Stimulated activated CD8-positive, alpha-beta memory T cell treated with anti-CD3 and anti-CD28 coated beads, Interleukin-12 subunit alpha, Interleukin-12 subunit beta, amount 100 ng/mL, for 24 hours (primary cell): ENCODE measurements around the gene CTXN1.
"Not testable (repeated sequence)": the region's sequence is repeated elsewhere in the genome, so short reads cannot be mapped to it uniquely, and the experiment has no call there.

Experiments
- DNase-seq: peaks from one replicate; pipeline ENCODE4 v3.0.0-alpha.2; 2020; ENCODE audit errors: extremely low read depth

Gene CTXN1

DNA sequence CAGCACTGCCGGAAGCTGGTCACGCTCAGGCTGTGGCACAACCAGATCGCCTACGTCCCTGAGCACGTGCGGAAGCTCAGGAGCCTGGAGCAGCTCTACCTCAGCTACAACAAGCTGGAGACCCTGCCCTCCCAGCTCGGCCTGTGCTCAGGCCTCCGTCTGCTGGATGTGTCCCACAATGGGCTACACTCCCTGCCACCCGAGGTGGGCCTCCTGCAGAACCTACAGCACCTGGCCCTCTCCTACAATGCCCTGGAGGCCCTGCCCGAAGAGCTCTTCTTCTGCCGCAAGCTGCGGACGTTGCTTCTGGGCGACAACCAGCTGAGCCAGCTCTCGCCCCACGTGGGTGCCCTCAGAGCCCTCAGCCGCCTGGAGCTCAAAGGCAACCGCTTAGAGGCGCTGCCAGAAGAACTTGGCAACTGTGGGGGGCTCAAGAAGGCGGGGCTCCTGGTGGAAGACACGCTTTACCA is 25.5 kb downstream of the CTXN1 start:
- no peak for DNase-seq

DNA sequence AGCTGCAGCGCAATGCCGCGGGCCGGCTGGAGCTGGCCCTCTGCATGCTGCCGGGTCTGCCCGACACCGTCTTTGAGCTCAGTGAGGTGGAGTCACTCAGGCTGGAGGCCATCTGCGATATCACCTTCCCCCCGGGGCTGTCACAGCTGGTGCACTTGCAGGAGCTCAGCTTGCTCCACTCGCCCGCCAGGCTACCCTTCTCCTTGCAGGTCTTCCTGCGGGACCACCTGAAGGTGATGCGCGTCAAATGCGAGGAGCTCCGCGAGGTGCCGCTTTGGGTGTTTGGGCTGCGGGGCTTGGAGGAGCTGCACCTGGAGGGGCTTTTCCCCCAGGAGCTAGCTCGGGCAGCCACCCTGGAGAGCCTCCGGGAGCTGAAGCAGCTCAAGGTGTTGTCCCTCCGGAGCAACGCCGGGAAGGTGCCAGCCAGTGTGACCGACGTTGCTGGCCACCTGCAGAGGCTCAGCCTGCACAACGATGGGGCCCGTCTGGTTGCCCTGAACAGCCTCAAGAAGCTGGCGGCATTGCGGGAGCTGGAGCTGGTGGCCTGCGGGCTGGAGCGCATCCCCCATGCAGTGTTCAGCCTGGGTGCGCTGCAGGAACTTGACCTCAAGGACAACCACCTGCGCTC is 26.1 kb downstream of the CTXN1 start:
- no peak for DNase-seq

DNA sequence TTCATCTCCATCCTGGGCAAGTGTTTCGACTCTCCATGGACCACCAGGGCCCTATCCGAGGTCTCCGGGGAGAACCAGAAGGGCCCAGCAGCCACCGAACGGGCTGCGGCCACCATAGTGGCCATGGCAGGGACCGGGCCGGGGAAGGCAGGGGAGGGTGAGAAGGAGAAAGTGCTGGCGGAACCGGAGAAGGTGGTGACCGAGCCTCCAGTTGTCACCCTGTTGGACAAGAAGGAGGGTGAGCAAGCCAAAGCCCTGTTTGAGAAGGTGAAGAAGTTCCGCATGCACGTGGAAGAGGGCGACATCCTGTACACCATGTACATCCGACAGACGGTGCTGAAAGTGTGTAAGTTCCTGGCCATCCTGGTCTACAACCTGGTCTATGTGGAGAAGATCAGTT is 27.0 kb downstream of the CTXN1 start:
- no peak for DNase-seq

DNA sequence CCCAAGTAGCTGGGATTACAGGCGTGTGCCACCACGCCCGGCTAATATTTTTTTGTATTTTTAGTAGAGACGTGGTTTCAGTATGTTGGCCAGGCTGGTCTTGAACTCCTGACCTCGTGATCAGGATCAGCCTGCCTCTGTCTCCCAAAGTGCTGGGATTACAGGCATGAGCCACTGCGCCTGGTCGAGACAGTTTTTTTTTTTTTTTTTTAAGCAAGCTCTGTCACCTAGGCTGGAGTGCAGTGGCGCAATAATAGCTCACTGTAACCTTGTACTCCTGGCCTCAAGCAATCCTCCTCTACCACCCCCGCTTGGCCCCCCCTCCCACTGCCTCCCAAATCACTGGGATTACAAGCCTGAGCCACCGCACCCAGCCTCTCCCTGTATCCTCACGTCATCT is 28.6 kb downstream of the CTXN1 start:
- no peak for DNase-seq

DNA sequence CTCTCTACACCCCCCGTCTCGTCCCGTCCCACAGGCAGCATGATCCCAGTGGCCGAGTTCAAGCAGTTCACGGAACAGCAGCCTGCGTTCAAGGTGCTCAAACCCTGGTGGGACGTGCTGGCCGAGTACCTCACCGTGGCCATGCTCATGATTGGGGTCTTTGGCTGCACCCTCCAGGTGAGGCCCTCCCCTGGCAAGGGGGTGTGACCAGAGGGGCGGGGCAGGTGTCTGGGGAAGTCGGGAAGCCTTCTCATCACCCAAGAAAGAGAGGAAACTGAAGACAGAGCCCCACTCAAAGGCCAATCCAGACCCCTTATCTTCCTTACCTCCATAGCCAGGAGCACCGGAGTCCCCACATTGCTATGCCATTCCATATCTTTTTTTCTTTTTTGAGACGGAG is 30.4 kb downstream of the CTXN1 start:
- DNase-seq: no peak

DNA sequence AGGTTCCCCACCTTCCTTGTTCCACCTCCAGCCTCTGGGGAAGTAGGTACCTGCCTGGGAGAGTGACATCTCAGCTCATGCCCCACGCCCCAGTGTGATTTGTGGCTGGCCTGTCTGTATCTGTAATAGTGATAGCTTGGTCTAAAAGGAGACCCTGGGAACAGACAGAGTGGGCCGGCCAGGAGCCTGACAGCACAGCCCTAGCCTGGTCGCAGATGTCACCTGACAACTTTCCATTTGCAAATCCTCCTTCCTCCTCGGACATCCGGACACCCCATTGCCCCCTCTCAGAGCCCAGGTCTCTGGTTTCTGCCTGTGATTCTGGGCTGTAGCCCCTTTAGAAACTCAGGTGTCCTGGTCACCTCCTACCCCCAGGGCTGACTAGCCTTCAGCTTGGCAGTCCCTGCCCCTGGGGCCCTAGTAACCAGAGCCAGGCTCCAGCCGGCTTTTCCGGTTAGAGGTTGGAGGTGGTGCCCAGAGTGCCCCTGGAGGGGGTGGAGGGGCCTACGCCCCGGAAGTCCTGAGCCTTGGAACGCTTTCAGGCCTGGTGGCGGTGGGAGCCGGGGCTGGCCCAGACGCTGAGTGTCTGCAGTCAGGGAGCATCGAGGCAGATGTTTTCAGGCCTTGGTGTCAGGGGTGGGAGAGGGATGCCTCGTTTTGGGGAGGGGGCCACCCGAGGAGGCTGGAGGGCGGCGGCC is 31.2 kb downstream of the CTXN1 start:
- no peak for DNase-seq

DNA sequence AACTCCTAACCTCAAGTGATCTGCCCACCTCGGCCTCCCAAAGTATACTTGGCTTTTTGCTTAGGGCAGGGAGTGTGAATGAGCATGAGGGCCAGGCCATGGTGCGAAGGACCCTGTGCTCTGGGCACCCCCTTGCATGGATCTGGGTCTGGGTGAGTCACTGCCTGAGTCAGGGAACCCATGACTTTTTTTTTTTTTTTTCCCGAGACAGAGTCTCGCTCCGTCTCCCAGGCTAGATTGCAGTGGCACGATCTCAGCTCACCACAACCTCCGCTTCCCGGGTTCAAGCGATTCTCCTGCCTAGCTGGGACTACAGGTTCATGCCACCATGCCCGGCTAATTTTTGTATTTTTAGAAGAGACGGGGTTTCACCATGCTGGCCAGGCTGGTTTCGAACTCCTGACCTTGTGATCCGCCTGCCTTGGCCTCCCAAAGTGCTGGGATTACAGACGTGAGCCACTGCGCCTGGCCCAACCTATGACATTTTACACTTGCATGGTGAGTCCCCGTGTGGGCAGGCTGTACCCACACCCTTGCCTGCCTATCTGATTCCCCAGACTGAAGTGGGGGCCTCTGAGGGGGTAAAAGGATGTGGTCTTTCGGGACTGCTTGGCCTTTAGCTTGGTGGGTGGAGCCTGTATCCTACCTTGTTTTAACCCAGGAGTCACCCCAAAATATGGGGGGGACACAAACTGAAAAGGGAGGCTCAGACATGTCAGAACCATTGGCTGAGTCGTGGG is 32.4 kb downstream of the CTXN1 start:
- DNase-seq: not testable (repeated sequence)

DNA sequence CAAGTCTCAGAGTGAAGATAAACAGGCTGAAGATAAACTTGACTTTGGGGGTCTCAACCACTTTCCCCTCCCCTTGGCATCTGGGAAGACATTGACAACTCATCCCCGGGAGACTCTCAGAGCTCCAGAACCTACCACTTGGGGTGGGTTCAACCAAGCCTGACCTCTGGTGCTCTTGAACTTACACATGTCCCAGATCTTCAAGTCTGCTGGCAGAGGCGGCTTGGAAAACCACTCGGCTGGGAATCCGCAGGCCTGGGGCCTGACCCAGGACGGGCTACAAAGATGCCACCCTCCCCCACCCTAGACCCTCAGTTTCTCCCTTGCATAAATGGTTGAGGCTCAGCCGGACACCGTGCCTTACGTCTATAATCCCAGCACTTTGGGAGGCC is 37.1 kb downstream of the CTXN1 start:
- DNase-seq: no peak

DNA sequence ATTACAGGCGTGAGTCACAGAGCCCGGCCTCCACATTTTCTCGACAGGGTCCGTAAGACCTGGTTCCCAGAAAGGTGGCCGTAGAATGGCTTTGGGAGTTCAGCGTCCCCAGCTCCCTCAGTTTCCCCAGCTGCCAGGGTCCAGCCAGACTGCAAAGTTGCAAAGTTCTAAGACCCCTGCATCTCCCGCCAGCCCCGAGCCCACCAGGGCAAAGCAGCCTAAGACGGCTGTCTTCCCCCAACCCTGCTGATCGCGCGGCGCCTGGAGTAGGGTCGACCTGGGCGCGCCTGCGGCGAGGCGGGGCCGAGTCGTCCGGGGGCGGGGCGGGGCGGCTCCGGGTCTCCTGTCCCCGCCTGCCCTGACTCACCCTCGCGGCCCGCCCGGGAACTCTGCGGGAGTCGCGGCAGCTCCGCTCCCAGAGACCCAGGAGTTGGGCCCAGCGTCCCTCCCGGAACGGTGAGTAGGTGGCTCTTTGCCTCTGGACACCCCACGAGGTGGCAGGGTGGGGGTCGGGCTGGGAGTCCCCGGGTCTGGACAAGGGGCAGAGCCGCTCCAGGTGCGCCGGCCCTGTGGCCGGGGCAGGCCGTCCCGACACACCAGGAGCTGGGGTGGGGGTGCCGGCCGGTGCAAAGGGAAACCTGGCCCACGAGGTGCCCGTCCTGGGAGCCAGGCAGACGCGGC is 37.6 kb downstream of the CTXN1 start, which contains the start of gene LRRC8E:
Gene LRRC8E, plus strand, starts transcription at position 366 of the 681 bp plus-strand sequence. CDS start 7,094 bp downstream, outside the sequence.
- DNase-seq: no peak

DNA sequence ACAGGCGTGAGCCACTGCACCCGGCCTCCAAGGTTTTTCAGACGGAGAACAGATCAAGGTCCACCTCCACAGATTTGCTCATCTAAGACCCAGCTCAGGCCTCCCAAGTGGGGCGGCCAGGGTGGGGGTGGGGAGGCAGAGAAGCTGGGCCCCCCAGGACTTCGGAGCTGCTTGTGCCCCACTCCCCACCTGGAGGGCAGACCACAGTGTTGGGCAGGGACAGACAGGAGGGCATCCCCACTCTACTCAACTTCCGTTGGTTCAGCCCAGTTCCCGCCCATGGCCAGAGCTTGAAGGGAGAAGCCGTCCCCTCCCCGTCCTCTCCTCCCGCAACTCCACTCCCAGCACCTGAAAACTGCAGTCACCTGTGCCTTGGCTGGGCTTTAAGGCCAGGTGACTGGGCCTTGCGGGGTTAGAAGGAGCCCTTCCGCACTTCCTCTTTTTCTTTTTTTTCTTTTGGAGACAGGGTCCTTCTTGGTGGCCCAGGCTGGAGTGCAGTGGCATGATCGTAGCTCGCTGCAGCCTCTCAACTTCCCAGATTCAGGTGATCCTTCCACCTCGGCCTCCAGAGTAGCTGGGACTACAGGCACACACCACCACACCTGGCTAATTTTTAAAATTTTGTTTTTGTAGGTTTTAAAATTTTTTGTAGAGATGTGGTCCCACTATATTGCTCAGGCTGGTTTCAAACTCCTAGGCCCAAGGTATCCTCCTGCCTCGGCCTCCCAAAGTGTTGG is 38.4 kb downstream of the CTXN1 start:
- no peak for DNase-seq

DNA sequence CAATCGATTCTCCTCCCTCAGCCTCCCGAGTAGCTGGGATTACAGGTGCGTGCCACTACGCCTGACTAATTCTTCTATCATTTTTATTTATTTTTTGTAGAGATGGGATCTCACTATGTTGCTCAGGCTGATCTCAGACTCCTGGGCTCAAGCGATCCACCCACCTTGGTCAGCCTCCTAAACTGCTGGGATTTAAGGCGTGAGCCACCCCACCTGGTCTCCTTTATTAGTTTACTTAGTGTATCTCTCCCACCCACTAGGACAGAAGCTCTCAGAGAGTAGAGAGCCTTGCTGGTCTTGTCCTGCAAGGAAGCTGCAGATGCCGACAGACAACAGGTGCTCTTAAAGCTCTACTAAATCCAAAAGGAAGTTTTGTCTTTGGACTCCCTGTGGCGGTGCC is 40.1 kb downstream of the CTXN1 start:
- DNase-seq: no peak

DNA sequence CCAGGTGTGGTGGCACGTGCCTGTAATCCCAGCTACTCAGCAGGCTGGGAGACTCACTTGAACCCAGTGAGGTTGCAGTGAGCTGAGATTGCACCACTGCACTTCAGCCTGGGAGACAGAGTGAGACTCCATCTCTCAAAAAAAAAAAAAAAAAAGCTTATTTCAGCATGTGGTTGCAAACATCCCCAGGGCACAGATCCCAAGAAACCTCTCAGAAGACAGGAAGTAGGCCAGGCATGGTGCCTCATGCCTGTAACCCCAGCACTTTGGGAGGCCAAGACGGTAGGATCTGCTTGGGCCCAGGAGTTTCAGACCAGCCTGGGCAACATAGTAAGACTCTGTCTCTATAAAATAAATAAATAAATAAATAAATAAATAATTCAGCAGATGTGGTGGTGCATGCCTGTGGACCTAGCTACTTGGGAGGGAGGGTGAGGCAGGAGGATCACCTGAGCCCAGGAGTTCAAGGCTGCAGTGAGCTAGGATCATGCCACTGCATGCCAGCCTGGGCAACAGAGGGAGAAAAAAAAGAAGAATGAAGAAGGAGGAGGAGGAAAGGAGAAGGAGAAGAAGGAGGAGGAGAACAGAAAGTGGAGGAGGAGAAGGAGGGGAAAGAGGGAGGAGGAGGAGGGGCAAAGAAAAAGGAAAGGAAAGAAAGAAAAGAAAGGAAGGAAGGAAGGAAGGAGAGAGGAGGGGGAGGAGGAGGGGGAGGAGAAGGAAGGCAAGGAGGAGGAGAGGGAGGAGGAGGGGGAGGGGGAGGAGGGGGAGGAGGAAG is 42.0 kb downstream of the CTXN1 start:
- DNase-seq: no peak

DNA sequence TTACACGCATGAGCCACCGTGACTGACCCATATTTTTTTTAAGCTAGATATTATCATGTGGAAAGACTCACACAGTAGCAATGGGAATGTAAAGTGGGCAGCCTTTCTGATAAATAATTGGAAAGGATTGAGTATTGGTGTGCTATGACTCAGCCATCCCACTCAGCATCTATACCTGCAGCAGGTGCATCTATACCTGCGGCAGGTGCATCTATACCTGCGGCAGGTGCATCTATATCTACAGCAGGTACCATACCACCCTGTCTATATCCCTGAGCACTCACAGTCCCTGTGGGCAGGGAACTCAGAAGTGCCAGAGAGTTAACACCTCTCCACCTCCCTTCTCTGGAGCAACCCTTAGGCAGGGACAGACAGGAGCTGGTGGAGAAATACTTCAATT is 42.8 kb downstream of the CTXN1 start:
- DNase-seq: no peak

DNA sequence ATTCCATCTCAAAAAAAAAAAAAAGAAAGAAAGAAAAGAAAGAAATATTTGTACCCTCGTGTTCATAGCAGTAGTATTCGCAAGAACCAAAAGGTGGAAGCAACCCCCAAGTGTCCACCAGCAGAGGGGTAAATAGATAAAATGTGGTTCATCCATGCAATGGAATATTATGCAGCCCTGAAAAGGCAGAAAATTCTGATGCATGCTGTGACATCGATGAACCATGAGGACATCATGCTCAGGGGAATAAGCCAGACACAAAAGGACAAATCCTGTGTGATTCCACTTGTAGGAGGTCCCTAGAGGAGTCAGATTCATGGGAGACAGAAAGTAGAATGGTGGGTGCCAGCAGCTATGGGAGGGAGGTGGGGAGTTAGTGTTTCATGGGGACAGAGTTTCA is 44.0 kb downstream of the CTXN1 start:
- no peak for DNase-seq

DNA sequence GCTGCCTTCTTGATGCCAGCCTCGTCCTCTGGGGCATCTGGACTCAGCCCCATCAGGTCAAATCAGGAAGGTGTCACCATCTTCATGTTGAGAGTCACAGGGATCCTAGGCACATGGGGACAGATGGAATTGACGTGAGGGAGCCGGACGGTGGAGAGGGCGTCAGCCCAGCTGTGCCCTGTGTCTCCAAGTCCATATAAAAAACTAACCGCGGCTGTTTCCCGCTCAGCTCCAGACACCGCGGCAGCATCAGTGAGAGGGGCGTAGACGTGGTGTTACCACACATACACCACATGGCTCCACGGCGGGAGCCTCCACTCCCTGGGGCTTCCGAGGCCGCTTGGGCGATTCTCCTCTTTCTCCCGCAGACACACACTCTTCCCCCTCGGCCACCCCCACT is 46.1 kb downstream of the CTXN1 start:
- DNase-seq: no peak

DNA sequence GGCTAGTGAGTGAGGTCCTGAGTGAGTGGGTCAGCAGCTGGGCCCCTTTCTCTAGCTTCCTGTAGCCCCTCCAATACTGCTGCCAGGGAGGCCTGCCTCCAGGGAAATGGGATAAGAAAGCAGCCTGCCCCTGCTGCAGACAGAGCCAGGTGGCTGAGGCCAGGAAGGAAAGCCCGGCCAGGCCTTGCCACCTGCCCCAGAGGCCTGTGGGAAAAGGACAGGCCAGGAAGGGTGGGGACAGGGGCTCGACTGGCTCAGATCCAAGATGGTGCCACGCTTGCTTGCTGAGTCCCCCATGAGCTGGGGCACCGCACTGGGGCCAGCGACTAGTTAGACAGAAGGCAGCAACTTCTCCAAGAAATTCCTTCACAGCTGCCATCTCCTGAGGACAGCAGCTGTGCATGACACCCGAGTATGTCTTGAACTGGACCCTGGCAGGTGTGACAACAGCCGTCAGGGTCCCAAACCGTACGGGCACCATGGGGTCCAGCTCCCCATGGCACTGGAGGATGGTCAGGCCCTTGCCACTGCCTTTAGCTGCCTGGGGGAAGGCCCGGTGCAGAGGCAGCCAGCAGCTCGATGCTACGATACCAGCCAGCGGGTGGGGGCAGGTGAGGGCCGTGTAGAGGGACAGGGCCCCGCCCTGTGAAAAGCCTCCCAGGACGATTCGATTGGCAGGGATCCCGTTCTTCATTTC is 46.7 kb downstream of the CTXN1 start:
- DNase-seq: no peak

DNA sequence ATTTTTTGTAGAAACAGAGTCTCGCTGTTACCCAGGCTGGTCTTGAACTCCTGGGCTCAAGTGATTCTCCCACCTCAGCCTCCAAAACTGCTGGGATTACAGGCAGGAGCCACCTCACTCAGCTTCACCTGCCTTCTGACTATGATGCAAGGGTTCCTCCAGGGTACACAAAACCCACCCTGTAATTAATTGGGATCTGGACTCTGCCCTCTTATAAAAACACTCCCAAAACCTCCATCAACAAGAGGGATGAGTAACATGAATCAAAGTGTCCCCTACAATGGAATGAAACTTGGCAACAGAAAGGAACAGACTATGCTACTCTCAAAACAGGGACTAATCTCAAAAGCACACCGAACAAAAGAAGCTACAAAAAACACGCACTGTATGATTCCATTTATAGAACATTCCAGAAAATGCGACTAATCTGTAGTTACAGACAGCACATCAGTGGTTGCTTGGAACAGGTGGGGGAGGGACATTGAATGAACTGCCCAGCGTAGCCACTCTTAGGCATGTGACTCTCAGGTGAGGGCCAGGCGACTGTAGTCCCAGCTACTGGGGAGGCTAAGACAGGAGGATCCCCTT is 48.6 kb downstream of the CTXN1 start:
- DNase-seq: no peak

DNA sequence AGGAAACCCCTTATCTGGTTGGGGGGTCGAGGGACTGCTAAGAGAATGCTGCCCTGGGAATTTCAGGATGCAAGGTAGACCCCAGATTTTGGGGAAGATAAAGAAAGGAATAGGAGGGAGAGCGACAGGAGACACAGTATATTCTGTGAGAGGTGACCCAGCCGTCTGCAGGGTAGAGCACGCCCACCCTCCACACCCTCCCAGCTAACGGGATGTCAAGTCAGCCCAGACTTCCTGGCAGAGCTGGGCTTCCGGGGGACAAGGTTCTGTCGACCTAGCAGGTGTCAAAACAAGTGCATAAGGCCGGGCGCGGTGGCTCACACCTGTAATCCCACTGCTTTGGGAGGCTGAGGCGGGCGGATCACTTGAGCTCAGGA is 51.0 kb downstream of the CTXN1 start:
- DNase-seq: no peak
